Measurements from ENCODE around the gene FRYL. TPM values are rescaled to one million over a fixed set of nuclear protein-coding genes. Genes with fewer than 3 reads are reported as not detected.

The FRYL gene
- total and polyA plus RNA-seq, 2 of the 8 experiments (the other 6 are each of a cell fraction or from before 2014, with no cell fraction given) = 8.0 to 36.5 TPM

DNA sequence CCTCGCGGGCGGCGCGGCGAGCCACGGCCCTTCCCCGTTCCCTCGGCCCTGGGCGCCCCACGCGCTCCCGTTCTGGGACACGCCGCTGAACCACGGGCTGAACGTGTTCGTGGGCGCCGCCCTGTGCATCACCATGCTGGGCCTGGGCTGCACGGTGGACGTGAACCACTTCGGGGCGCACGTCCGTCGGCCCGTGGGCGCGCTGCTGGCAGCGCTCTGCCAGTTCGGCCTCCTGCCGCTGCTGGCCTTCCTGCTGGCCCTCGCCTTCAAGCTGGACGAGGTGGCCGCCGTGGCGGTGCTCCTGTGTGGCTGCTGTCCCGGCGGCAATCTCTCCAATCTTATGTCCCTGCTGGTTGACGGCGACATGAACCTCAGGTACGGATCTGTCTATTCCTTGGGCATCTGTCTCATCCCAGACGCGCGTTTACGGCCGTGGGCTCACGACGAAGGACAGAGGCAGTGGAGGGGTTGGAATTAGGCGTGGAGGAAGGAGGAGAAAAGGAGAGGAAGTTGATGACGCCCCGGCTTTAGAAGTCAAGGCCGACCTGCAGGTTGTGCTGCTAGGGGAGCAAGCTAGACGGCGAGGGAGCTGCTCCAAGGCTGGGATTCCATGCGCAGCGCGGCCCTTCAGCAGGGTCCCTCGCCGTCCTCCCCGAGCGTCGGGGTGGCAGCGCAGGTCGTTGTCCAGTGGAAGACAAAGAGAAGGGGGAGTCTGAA is 296.1 kb downstream of the FRYL start:
- Histone ChIP-seq H3K23me2 (ENCODE audit: low read depth, low read length) (peaks cover 9% of the 10 kb centered on the region; the same call in 1 of the 2 replicates), H3K79me1 (ENCODE audit: low read depth, low read length) (no peaks in the 10 kb centered on the region), H3K14ac (ENCODE audit: insufficient read length) (no peak overlapping the region), H2AK5ac (ENCODE audit: low read depth, low read length) (no peak overlapping the region), H4K91ac (replicated peaks; ENCODE audit: insufficient read length, low read length) (peak overlapping the region; percentile 94), H3K23ac (ENCODE audit: insufficient read length) (no peak overlapping the region), H4K20me1 (replicated peaks in 1 of 2; ENCODE audit: control insufficient read depth in 1 of 2, insufficient read depth in 2 of 2, low read length in 2 of 2) (no peaks in the 10 kb centered on the region), H3K9ac (replicated peaks in 1 of 4; ENCODE audit: extremely low read depth in 1 of 4, low read depth in 3 of 4, low read length in 3 of 4) (no peak overlapping the region), H3K9me3 (ENCODE audit: insufficient read depth in 2 of 2, low read depth in 1 of 2, low read length in 1 of 2) (no peaks in the 10 kb centered on the region), H2BK12ac (ENCODE audit: low read depth, low read length) (peak overlapping the region; percentile 35; the same call in 1 of the 2 replicates), H2BK5ac (ENCODE audit: low read depth, low read length) (peak overlapping the region; percentile 39; the same call in 1 of the 2 replicates), H4K8ac (ENCODE audit: extremely low read depth, insufficient read depth, low read length) (peak overlapping the region; percentile 57; the same call in 1 of the 2 replicates), H3K36me3 (ENCODE audit: control insufficient read depth in 2 of 4, insufficient read depth in 4 of 4, low read length in 3 of 4) (peaks cover 0 to 5% (median 0%) of the 10 kb centered on the region in 4 experiments; a peak in 1 of 8 replicates), H3K4ac (replicated peaks; ENCODE audit: insufficient read length, low read depth, low read length) (peak overlapping the region; percentile 40), H3K56ac (replicated peaks; ENCODE audit: insufficient read length, low read depth, low read length) (no peak overlapping the region), H2BK120ac (replicated peaks; ENCODE audit: low read depth, low read length) (no peak overlapping the region), H3K4me3 (ENCODE audit: extremely low read depth in 1 of 4, insufficient read depth in 2 of 4, low read depth in 3 of 4, low read length in 4 of 4) (peak overlapping the region; percentile 20 to 59 (median 42)), H3K4me2 (ENCODE audit: insufficient read depth in 1 of 2, low read depth in 2 of 2, low read length in 2 of 2) (peak overlapping the region; percentile 70 to 74), H2BK15ac (ENCODE audit: low read length) (0 out of 2 replicates have a peak overlapping the region, but pooled peaks have one; percentile 2), H3K27me3 (replicated peaks in 1 of 4; ENCODE audit: control insufficient read depth in 3 of 4, extremely low read depth in 1 of 4, insufficient read depth in 3 of 4, low read length in 3 of 4) (peaks cover 18 to 49% (median 40%) of the 10 kb centered on the region in 4 experiments), H3K4me1 (replicated peaks in 1 of 4; ENCODE audit: control insufficient read depth in 3 of 4, insufficient read depth in 4 of 4, low read length in 3 of 4) (peaks cover 4 to 11% (median 6%) of the 10 kb centered on the region in 4 experiments; a peak in 6 of 7 replicates), H2AFZ (ENCODE audit: low read length) (peak overlapping the region; percentile 44; the same call in 1 of the 2 replicates), H4K5ac (ENCODE audit: insufficient read length, low read depth, low read length) (no peak overlapping the region), H3K27ac (ENCODE audit: low read depth, low read length) (no peak overlapping the region), H3K79me2 (ENCODE audit: control insufficient read depth in 1 of 2, insufficient read depth in 2 of 2, low read length in 2 of 2) (no peaks in the 10 kb centered on the region), H3K18ac (ENCODE audit: extremely low read depth, low read length) (peak overlapping the region; percentile 64; the same call in 1 of the 2 replicates), H2BK20ac (ENCODE audit: low read length) (no peak overlapping the region)
- DNase-seq (ENCODE audit: low read depth in 1 of 2, low spot score in 2 of 2) (peak in 1 of 2 experiments; percentile 64), FAIRE-seq (no peak)
- TF ChIP-seq RBBP5 (IDR thresholded peaks at IDR 0.05; ENCODE audit: borderline replicate concordance, low read depth, low read length) (no peak), JUND (IDR thresholded peaks at IDR 0.05; ENCODE audit: low read length) (no peak), POLR2AphosphoS5 (IDR thresholded peaks at IDR 0.05; ENCODE audit: low read depth, low read length) (no peak), CBX8 (IDR thresholded peaks at IDR 0.05; ENCODE audit: borderline replicate concordance, low read depth, low read length) (no peak), POLR2A (IDR thresholded peaks at IDR 0.05; ENCODE audit: control extremely low read depth in 1 of 2, low read depth in 2 of 2, low read length in 2 of 2) (no peak), SUZ12 (IDR thresholded peaks at IDR 0.05; ENCODE audit: low read length) (peak; percentile 96), KDM4A (IDR thresholded peaks at IDR 0.05; ENCODE audit: low read depth, low read length, severe bottlenecking) (peak; percentile 75), RNF2 (IDR thresholded peaks at IDR 0.05; ENCODE audit: borderline replicate concordance, low read depth, low read length, missing control alignments, poor library complexity, severe bottlenecking) (no peak), EZH2 (IDR thresholded peaks at IDR 0.05; ENCODE audit: low read depth, low read length, severe bottlenecking) (peak; percentile 93), KDM1A (IDR thresholded peaks at IDR 0.05; ENCODE audit: borderline replicate concordance, low read length) (0 out of 2 replicates have a peak, but pooled peaks have one; percentile 6)
- CTCF ChIA-PET (ENCODE audit: partially characterized antibody) = interaction anchor here (0.7 to 1.2 kb wide), 3 partner anchors 10 to 159 kb away, joined by 3 read pairs; no protein-coding TSS in a partner anchor
- WGBS, 2 experiments (ENCODE audit: extremely low coverage in 1 of 2, insufficient coverage in 1 of 2, insufficient read length in 1 of 2, insufficient replicate concordance in 2 of 2, low coverage in 1 of 2, low lambda C conversion rate in 2 of 2, missing lambda C conversion rate in 1 of 2) = 22% methylated on average over 53 of the region's 66 CpGs; no CpG with 5 or more reads in 1 of the 2 experiments
- POLR2A ChIA-PET (ENCODE audit: partially characterized antibody) = interaction anchor here (0.7 to 2.2 kb wide), 6 partner anchors 10 to 357 kb away, joined by 3 to 10 read pairs (median 4); partner anchors contain the start of gene SLAIN2

All from H1 (cell line).